Calu3 (cell line): ENCODE measurements around the gene PAK4. TPM values are rescaled to one million over a fixed set of nuclear protein-coding genes. Genes with fewer than 3 reads are reported as not detected.

Source experiments
- BruUV-seq: library from RNA; stranded (reverse); fragments of 400-500 nt; replicated peaks from 2 replicates; lab custom pipeline; 2021; lab: Mats Ljungman, UMichigan
- CTCF ChIA-PET: fragments of 300-600 bp; sonication (Branson Sonifier 250); formaldehyde crosslinking; loops from one replicate; lab custom pipeline; 2022; ENCODE audit warnings: antibody characterized with exemption; lab: Charles Lee
- DNase-seq: peaks from one replicate; pipeline ENCODE4 v3.0.0; 2022
- H3K27ac Mint-ChIP-seq: one replicate; pipeline ENCODE4 v1.8.0; 2022; ENCODE audit warnings: mixed read lengths; ENCODE audit not compliant: unreplicated experiment
- H3K27me3 Mint-ChIP-seq: one replicate; pipeline ENCODE4 v1.8.0; 2022; ENCODE audit warnings: mixed read lengths; ENCODE audit not compliant: unreplicated experiment
- H3K36me3 Mint-ChIP-seq: one replicate; pipeline ENCODE4 v1.8.0; 2022; ENCODE audit warnings: mild to moderate bottlenecking, moderate library complexity, mixed read lengths; ENCODE audit not compliant: insufficient read depth, unreplicated experiment
- H3K4me1 Mint-ChIP-seq: one replicate; pipeline ENCODE4 v1.8.0; 2022; ENCODE audit warnings: mild to moderate bottlenecking, low read depth, mixed read lengths; ENCODE audit not compliant: unreplicated experiment
- H3K4me3 Mint-ChIP-seq: one replicate; pipeline ENCODE4 v1.8.0; 2022; ENCODE audit warnings: mild to moderate bottlenecking, low read depth, moderate library complexity, mixed read lengths; ENCODE audit not compliant: unreplicated experiment
- H3K9me3 Mint-ChIP-seq: one replicate; pipeline ENCODE4 v1.8.0; 2022; ENCODE audit warnings: low read depth, mixed read lengths; ENCODE audit not compliant: unreplicated experiment
- intact Hi-C: fragments of 100-400 bp; cut with micrococcal nuclease; formaldehyde crosslinking; loops from one replicate; pipeline ENCODE4 v1.10.0; 2022; ENCODE audit not compliant: unreplicated experiment
- total RNA-seq: library from RNA; stranded (reverse); gene quantifications from 2 replicates; pipeline ENCODE4 v1.2.3, GENCODE V29; 2022
- TF ChIP-seq, protein P1 (sequence below): fragments of 200-600 bp; IDR thresholded peaks from one replicate; pipeline ENCODE4 v1.8.0; 2022; ENCODE audit warnings: antibody characterized with exemption; ENCODE audit not compliant: unreplicated experiment

PAK4 gene
- total RNA-seq, 1 experiment from 2014 or later = 75.7 TPM

DNA sequence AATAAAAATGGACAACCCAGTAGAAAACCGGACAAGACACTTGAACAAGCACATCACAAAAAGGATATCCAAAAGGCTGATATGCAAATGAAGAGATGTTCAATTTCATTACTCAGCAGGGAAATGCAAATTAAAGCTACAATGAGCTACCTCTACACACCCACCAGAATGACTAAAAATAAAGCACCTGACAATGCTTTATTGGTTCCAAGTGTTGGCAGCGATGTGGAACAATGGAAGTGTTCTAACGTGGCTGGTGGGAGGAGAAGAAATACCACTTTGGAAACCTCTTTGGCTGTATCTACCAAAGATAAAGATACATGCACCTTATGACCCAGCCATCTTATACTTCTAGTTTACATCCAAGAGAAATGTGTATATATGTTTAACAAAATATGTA, 45.2 kb upstream of the PAK4 start:
- Mint-ChIP-seq H3K27me3 (no peaks in the 10 kb centered on the region), H3K27ac (no peak overlapping the region), H3K36me3 (peaks cover 59% of the 10 kb centered on the region), H3K4me3 (no peak overlapping the region), H3K9me3 (no peaks in the 10 kb centered on the region), H3K4me1 (peaks cover 57% of the 10 kb centered on the region)
- no peak for DNase-seq
- intact Hi-C loops = no loop called here
- no TSS peak for BruUV-seq
- TF ChIP-seq, protein P1, sequence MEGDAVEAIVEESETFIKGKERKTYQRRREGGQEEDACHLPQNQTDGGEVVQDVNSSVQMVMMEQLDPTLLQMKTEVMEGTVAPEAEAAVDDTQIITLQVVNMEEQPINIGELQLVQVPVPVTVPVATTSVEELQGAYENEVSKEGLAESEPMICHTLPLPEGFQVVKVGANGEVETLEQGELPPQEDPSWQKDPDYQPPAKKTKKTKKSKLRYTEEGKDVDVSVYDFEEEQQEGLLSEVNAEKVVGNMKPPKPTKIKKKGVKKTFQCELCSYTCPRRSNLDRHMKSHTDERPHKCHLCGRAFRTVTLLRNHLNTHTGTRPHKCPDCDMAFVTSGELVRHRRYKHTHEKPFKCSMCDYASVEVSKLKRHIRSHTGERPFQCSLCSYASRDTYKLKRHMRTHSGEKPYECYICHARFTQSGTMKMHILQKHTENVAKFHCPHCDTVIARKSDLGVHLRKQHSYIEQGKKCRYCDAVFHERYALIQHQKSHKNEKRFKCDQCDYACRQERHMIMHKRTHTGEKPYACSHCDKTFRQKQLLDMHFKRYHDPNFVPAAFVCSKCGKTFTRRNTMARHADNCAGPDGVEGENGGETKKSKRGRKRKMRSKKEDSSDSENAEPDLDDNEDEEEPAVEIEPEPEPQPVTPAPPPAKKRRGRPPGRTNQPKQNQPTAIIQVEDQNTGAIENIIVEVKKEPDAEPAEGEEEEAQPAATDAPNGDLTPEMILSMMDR = no peak
- CTCF ChIA-PET = no interaction called here

DNA sequence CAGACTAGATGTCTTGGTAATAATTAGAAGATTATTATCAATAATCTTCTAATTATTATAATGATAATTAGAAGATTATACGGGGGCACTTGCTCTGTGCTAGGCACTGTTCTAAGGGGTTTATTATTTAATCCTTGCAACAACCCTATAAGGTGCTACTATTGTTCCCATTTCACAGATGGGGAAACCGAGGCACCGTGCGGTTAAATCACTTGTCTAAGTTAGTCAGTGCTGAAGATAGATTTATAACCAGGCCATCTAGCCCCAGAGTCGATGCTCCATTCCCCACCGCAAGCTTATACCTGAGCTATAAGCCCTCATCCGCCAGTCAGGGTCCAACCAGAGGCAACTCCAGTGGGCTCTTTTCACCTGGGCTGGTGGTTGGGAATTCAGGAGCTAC, 43.4 kb upstream of the PAK4 start:
- H3K9me3 Mint-ChIP-seq = no peaks in the 10 kb centered on the region

DNA sequence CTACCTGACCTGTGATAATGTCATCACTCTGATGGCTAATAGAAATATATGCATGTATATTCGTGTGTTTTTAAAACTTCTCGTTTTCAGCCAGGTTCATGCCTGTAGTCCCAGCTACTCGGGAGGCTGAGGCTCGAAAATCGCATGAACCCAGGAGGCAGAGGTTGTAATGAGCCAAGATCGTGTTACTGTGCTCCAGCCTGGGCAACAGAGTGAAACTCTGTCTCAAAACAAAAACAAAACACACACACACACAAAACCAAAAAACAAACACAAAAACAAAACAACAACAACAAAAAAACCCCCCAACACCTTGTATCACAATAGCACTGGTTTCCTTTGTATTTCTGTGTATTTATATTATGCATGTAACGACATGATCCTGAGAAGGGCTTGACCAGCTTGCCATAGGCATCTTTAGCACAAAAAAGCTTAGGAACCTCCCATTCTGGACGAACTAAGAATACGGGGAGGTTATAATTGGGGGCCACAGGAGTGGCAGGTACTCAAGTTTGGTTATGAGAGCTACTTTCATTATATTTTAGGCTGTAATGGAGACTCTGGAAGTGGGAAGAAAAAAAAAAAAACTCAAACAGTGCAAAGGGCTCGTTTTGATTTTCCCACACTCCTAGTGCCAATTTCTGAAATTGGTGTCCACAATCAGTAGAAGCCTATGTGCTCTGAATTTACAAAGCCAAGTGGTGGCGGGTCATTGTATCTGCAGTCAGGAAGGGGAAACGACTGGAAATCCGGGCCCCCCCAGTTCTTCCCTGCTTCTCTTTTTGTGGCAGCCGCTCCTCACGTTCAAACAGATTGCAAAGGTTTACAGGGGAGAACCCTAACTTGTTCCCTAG, 42.6 kb upstream of the PAK4 start:
- peaks cover 39% of the 10 kb centered on the region for H3K4me1 Mint-ChIP-seq
- no peaks in the 10 kb centered on the region for H3K9me3 Mint-ChIP-seq
- intact Hi-C loops = no loop called here
- BruUV-seq = TSS peak; percentile 82
- DNase-seq = peak; percentile 19
- H3K36me3 Mint-ChIP-seq = peaks cover 48% of the 10 kb centered on the region
- TF ChIP-seq, protein P1 = no peak
- H3K4me3 Mint-ChIP-seq = peak overlapping the region; percentile 84
- CTCF ChIA-PET = interaction anchor here (0.6 to 1.6 kb wide), 7 partner anchors 12 to 415 kb away, joined by 3 to 7 read pairs (median 3); no protein-coding TSS in a partner anchor
- H3K27me3 Mint-ChIP-seq = no peaks in the 10 kb centered on the region
- H3K27ac Mint-ChIP-seq = peak overlapping the region; percentile 85

More for the DNA sequence above, 43.4 kb upstream of the PAK4 start:
- no TSS peak for BruUV-seq
- TF ChIP-seq, protein P1 = no peak
- H3K27ac Mint-ChIP-seq = no peak overlapping the region
- peak overlapping the region; percentile 84 for H3K4me3 Mint-ChIP-seq
- H3K27me3 Mint-ChIP-seq = no peaks in the 10 kb centered on the region
- H3K4me1 Mint-ChIP-seq = peaks cover 45% of the 10 kb centered on the region
- CTCF ChIA-PET = interaction anchor here (0.6 to 1.6 kb wide), 2 partner anchors 27 to 120 kb away, joined by 3 to 7 read pairs; no protein-coding TSS in a partner anchor
- DNase-seq = no peak
- intact Hi-C loops = no loop called here
- peaks cover 56% of the 10 kb centered on the region for H3K36me3 Mint-ChIP-seq

DNA sequence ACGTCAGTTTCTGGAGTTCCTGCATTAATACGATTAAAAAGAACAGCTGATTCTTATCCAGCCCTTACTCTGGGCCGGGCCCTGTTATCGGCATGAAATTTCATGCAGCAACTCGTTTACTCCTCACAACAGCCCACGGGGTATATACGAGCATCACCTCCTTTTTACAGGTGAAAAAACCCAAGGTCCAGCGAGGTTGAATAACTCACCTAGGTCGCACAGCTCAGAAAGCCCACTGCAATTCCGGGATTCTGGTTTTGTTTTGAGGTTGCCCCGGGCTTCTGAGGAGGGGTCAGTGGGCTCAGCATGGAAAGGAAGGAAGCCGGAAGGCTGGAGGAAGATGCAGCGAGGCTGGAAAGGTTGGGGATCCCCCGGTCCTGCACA, 42.0 kb upstream of the PAK4 start:
- no TSS peak for BruUV-seq
- Mint-ChIP-seq H3K27ac (peak overlapping the region; percentile 85), H3K36me3 (peaks cover 42% of the 10 kb centered on the region), H3K27me3 (no peaks in the 10 kb centered on the region), H3K4me3 (peak overlapping the region; percentile 84), H3K4me1 (peaks cover 33% of the 10 kb centered on the region), H3K9me3 (no peaks in the 10 kb centered on the region)
- CTCF ChIA-PET = interaction anchor here (0.6 to 1.0 kb wide), 4 partner anchors 12 to 416 kb away, joined by 3 to 7 read pairs (median 3); no protein-coding TSS in a partner anchor
- intact Hi-C loops = no loop called here
- TF ChIP-seq, protein P1 = no peak
- DNase-seq = no peak
